ENCODE measurements around the gene ASCL4.
A peak's percentile ranks its signal among the peaks of the same experiment; 100 is the strongest.
"Not testable (repeated sequence)": the region's sequence is repeated elsewhere in the genome, so short reads cannot be mapped to it uniquely, and the experiment has no call there.

The ASCL4 gene, protein sequence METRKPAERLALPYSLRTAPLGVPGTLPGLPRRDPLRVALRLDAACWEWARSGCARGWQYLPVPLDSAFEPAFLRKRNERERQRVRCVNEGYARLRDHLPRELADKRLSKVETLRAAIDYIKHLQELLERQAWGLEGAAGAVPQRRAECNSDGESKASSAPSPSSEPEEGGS

DNA sequence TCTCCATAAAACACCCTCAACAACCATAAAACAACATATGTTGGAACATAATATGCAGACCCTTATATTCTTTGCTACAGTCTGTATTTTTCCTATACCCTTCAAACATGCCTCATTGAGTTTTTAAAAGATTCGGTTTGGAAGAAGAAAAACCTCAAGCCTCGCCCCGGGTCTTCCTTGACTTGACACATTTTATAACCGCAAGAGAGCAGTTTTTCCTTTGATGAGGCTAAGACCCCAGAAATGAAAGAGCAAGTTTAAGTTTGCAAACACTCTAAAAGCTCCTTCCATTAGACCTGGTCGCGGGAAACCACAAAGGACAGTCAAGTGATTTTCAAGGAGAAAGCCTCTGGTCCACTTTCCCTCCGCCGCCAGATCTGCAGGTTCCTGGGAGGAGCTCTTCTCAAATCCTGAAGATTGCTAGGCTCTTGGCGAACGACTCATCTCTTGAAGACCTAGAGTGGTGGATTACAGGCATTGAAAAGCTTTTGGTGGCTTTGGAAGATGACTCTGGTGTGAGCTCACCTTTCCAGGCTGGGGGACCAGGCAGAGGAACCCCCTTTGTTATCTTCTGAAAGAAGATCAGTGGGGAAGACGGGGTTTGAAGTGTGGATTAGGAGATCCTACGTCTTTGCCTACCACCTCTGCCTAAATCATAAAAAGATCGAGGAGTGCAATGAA is at the start of gene ASCL4:
Gene ASCL4, plus strand, starts transcription at position 356 of the 681 bp plus-strand sequence. CDS start 515 bp downstream, outside the sequence.
- no peak for DNase-seq

DNA sequence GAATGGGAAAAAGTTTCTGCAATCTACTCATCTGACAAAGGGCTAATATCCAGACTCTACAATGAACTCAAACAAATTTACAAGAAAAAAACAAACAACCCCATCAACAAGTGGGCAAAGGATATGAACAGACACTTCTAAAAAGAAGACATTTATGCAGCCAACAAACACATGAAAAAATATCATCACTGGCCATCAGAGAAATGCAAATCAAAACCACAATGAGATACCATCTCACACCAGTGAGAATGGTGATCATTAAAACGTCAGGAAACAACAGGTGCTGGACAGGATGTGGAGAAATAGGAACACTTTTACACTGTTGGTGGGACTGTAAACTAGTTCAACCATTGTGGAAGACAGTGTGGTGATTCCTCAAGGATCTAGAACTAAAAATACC is 47.2 kb upstream of the ASCL4 start:
- not testable (repeated sequence) for DNase-seq

DNA sequence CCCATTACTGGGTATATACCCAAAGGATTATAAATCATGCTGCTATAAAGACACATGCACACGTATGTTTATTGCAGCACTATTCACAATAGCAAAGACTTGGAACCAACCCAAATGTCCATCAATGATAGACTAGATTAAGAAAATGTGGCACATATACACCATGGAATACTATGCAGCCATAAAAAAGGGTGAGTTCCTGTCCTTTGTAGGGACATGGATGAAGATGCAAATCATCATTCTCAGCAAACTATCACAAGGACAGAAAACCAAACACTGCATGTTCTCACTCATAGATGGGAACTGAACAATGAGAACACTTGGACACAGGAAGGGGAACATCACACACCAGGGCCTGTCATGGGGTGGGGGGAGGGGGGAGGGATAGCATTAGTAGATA is 46.8 kb upstream of the ASCL4 start:
- DNase-seq = not testable (repeated sequence)

DNA sequence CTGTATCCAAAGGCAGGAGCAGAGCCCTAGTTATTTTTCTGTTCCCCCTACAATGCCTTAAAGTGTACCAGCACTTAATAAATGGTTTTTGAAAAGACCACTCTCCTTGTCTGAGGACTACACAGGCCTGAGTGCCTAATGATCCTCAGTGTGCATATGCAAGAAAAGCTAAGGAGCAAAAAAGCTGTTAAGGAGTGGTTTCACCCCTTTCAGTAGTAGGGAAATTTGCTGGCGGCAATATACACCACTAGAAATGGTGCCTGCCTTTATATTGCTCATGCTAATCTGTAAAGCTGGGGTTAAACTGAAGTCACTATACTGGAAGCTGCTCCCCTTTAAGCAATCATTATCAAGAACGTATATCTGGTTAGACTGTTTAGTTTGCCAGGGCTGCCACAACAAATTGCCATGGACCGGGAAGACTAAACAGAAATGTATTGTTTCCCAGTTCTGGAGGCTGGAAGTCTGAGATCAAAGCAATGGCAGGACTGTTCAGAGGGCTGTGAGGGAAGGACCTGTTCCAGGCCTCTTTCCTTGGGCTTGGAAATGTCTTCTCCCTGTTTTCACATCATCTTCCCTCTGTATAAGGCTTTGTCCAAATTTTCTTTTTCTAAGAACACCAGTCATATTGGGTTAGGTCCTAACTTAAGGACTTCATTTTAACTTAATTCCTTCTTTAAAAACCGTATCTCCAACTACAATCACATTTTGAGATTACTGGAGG is 43.7 kb upstream of the ASCL4 start:
- DNase-seq = no peak

DNA sequence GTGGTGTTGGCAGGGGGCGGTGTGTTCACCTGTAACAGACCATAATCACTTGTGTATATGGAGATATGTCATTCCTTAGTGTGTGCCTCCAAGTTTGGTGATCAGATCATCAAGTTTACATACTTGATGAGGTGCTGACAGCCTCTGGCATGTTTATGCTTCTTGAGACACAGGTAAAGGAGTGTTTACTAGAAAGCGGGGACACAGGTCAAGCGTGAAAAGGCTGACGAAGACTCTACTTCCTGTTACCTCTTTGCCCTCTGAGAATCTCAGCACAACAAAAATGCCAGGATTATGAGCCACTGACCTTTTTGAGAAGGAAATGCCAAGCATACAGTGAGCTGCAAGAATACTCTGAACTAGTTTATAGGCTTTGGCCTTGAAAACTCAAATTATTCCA is 43.1 kb upstream of the ASCL4 start:
- no peak for DNase-seq

DNA sequence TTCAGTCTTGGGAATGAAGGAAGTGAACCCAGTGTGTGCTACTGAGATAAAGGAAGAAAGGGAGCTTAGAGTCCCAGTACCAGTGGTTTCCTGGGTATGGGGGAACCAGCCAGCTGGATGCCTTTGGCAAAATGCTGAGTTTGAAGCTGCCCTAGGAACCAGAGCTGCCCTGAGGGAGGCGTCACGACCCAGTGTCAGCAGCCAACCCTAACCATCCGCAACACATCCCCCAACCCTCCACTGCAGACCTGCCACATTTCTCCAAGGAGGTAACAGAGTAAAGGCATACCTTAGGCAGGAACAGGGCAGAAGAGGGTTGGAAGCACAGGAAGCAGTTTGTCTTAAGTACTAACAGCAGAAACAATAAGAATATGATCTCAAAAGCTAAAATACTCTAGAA is 42.1 kb upstream of the ASCL4 start:
- no peak for DNase-seq

DNA sequence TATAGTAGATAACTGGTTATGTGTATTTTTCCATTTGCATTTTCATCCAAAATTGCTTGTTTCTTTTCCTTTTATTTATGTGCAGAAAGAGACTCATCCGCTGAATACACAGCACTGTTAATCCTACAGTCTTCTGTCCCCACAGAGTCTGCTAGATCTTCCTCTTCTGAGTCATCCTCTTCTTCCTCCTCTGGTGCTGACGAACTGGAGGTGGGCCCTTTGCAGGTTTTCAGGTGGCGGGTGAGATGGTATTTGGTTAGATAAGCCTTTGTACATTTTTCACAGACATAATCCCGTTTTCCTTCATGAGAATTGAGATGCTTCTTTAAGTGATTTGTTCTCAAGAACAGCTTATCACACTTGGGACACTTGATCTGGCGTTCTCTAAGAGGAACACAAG is 40.4 kb upstream of the ASCL4 start:
- DNase-seq = no peak

DNA sequence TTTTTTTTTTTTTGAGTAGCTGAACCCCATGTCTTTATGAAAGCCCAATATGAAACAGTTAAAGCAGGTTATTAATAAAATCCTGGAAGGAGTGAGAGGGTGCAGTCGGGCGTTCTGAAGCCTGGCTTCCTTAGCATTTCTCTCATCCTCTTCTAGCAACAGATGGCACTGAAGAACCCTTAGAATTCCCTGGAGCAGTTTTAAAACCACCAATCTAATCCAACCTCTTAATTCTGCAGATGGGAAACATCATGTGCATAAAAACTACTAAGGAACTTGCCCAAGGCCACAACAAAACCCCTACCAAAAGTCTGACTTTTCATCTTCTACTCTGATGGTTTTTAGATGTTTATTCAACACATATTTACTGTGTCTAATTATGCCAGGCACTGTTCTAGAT is 38.7 kb upstream of the ASCL4 start:
- no peak for DNase-seq

DNA sequence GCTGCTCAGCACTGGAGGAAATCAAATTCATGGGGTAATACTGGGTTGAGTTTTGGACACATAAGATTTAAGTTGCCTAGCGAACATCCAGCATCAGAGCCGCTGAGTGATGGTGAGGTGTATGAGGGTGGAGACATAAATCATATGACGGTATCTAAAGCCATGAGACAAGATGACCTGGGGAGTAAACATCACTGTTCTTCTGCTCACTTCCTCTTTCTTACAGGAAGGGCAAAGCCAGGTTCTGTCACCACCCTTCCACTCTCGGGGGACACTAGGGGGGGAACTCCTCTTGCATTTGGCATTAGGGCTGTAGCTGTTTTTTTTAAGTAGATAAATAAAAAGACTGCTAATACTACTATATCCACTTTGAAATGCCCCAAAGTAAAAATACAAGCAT is 37.6 kb upstream of the ASCL4 start:
- no peak for DNase-seq

DNA sequence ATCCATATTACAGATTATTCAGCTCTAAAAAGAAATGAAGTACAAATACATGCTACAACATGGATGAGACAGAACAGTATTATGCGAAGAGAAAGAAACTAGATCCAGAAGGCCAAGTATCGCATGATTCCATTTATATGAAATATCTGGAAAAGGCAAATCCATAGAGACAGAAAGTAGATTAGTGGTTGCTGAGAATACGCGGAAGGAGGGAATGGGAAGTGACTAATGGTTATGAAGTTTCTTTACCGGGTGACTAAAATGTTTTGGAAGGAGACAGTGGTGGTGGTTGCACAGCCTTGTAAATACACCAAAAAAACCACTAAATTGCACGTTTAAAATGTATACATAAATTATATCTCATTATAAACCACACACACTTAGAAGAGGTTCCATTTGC is 26.0 kb upstream of the ASCL4 start:
- no peak for DNase-seq

DNA sequence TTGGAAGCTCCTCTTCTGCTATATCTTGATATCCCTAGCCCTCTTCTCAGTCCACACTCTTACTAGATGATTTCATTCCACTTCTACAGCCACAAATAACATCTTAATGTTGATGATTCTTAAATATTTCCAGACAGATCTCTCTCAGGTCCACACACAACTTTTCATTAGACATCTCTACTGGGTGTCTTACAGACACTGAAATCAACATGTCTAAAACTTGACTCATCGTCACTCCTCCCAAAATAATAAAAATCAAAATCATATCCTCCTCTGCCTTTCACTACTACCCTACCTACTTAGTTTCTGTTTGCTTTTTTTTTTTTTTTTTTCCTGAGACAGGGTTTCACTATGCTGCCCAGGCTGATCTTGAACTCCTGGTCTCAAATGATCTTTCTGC is 25.4 kb upstream of the ASCL4 start:
- DNase-seq = no peak

DNA sequence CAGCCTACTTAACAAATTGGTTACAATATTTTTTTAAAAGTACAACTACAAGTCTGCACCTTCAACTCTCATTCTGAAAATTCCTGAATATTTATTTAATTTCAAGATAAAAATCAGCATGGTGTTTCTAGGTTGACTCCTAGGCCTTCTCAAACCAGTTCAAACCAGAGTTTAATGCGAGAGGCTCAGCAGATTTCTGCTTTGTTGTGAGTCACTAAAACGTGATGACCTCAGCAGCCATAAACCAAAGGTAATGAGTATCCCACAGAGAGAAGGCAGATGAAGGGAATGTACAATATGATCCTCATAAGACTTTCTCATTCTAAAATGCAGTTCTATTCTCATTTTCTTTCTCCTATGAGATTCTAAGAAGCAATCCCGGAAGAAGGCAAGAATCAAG is 15.1 kb upstream of the ASCL4 start:
- DNase-seq = peak; percentile 20

DNA sequence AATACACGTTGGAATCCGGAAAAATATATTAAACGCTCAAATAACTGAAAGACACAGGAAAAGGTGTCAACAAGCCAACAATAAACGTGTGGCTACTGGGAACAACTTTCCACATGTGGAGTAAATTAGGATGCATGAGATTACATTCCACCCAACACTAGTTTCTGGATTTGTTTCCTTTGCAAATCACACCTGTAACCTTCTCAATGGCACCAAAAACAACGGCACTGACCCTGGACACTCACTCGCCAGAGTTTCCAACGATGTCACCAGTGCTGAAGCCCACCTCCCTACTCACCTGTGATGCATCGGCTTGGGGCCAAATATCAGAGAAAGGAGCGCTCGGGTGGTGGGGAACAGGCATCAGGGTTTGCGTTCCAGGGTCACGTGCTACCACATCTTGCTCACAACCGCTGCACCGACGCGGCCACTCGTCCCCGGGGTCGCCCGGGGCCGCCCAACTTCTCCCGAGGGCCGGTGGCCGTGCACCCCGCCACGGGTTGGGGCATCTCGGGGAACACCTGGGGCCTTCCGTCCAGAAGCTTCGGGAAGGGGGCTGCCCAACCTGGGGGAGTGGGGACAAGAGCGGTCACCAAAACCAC is 14.2 kb upstream of the ASCL4 start:
- peak; percentile 45 for DNase-seq

DNA sequence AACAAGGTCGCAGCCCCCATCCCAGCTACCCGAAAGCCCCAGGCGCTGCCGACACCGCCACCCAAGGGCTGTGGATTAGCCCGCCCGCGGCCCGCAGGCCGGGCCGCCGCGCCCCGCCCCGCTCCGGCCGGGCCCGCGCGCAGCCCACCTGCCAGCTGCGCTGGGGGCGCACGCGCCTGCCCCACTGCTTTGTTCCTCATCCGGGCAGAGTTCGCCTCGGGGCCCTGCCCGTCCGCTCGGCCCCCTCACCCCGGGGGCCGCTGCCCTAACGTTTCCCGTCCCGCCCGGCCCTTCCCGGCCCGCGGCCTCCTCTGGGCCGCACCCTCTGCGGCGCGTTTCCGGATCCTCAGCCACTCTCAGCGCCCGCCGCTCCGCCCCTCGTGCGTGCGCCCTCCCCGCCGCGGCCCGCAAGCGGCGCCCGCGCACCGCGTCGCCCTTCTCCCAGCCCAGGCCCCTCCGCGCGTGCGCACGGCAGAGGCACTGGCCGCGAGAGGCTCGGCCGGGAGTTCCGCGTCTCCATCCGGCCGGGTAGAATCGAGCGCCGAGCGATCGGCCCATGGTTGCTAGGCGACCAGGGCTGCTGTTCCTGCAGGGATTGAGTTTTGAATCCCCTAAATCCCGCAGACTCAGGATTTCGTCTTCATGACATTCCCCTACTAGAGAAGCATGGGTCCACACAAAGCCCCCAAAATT is 13.5 kb upstream of the ASCL4 start, which contains the start of gene PRDM4:
Gene PRDM4, minus strand, starts transcription at position 329 of the 693 bp plus-strand sequence. CDS start 622 bp downstream, outside the sequence.
- DNase-seq = peak; percentile 92

DNA sequence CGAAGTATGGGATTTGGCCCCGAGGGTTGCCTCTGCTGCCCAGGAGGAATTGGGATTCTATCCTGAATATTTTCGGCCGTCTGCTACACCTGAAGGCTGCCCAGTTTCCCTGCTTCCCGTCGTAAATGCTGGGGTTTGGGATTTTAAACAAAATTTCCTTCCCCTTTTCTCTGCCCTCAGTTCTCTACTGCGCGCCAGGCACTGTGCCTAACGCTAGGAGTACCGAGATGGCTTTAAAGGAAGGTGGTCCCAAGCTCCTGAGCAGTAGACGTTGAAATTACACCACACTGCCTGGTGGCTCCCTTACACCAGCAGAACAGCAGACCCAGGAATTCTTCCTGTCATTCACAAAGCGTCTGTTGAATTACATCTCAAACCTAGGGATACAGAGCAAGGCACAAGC is 13.0 kb upstream of the ASCL4 start:
- no peak for DNase-seq

DNA sequence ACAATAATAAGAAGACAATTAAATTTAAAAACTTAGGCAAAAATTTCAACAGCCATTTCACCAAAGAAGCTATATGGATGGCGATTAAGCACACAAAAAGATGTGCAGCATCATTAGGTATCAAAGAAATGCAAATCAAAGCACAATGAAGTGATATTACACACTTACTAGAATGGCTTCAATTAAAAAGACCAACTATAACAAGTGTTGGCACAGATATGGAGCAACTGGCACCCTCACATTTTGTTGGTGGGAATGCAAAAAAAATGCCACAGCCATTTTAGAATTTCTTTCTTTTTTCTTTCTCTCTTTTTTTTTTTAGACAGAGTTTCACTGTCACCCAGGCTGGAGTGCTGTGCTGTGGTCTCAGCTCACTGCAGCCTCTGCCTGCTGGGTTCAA is 11.6 kb upstream of the ASCL4 start:
- no peak for DNase-seq

DNA sequence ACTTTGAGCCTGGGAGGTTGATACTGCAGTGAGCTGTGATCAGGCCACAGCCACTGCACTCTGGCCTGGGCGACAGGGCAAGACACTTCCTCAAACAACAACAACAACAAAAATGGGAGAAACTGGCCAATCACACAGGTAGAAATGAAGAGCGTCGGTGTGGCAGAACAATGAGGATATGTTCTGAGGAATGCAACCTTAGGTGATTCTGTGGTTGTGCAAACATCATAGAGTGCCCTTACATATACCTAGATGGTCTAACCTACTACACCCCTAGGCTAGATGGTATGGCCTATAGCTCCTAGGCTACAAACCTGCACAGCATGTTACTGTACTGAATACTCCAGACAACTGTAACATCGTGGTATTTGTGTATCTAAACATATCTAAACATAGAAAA is 9.9 kb upstream of the ASCL4 start:
- no peak for DNase-seq

DNA sequence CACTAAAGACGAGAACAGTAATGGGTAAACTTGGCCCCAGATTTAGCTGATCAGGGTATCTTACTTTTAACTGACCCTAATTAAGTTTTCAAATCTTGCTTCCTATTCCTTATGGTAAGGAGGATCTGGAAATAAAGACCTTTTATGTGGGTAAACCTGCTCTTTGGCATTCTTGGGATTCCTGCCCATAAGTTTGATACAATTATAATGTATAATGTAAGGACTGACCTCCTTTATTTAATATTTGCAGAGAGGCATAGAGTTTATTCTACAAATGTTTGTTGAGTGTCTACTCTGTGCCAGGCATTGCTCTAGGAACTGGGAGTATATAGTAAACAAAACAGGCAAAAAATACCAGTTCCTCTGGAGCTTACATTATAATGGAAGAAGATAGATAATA is 9.2 kb upstream of the ASCL4 start:
- no peak for DNase-seq

DNA sequence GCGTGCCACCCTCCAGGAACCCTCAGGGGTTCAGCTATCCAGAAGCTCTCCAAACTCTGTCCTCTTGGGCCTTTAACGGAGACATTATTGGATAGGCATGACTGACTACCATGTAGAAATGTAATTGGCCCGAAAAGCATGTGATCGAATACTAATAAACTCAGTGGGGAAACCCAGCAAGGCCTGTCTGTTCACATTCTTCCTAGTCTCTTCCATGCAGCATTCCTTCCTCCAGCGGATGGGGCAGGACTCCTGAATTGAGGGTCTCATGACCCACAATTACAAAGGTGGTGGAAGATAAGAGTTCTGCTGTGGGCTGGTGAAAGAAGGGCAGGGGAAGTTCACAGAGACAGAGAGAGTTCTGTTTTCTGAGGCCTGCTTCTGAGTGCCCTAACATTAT is 7.0 kb upstream of the ASCL4 start:
- DNase-seq = no peak

DNA sequence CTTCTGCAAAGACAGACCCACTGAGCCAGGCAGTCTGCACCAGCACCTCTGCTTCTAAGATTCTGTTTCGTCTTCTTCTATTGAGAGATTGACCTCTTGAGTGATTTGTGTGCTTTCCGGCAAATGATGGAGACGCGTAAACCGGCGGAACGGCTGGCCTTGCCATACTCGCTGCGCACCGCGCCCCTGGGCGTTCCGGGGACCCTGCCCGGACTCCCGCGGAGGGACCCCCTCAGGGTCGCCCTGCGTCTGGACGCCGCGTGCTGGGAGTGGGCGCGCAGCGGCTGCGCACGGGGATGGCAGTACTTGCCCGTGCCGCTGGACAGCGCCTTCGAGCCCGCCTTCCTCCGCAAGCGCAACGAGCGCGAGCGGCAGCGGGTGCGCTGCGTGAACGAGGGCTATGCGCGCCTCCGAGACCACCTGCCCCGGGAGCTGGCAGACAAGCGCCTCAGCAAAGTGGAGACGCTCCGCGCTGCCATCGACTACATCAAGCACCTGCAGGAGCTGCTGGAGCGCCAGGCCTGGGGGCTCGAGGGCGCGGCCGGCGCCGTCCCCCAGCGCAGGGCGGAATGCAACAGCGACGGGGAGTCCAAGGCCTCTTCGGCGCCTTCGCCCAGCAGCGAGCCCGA is 703 bp downstream of the ASCL4 start:
- no peak for DNase-seq

DNA sequence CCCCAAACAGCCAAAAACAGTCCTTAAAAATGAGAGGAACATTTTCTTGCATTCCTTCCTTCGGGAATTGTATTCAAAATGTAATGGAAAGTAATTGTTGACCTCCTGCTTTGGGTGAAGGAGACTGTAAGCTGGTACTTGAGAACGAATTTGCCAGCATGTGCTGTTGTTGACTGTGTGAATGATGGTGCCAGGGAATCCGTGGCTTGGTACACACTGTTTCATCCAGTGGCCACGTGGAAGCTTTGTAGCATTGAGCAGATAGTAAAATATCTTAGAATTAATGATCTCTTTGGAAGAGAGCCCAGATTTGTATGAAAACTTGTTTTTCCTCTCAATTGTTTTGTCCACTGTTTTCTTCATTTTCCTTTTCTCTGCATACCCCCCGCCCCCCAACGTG is 1.7 kb downstream of the ASCL4 start:
- no peak for DNase-seq

DNA sequence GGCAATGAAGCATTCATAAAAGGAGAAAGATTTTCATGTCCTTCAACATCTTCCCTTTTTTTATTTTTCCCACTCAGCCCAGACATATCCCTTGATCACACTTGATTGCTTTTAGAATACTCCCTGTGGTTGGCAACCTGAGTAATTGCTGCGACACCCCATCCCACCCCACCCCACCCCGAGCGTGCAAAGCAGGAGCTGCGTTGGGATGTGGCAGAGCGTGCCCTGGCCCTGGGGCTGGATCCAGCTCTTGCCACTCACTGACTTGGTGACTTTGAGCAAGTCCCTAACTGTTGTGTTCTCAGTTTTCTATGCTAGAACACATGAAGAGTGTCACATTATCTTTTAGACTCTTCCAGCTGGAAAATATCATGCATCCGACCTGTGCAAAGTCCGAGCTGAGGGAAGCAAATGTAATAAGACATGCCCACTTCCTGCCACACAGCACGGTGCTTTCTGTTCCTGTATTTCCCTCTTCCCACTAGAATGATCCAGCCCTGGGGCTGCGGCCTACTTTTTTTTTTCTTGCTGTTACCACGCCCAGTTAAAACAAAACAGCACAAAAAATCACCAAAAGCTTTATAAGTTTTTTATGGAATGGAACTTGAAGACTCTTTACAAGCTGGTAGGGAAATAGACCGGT is 4.0 kb downstream of the ASCL4 start:
- no peak for DNase-seq

Data from activated naive CD4-positive, alpha-beta T cell treated with anti-CD3 and anti-CD28 coated beads, Interleukin-2, amount 50 U/mL, for 16 hours (primary cell).